ENCODE measurements around the gene AP4S1. TPM values are rescaled to one million over a fixed set of nuclear protein-coding genes. Genes with fewer than 3 reads are reported as not detected.
"Not testable (repeated sequence)": the region's sequence is repeated elsewhere in the genome, so short reads cannot be mapped to it uniquely, and the experiment has no call there.

AP4S1 gene
- total RNA-seq, 1 donor from 2014 or later: 9.2 TPM

DNA sequence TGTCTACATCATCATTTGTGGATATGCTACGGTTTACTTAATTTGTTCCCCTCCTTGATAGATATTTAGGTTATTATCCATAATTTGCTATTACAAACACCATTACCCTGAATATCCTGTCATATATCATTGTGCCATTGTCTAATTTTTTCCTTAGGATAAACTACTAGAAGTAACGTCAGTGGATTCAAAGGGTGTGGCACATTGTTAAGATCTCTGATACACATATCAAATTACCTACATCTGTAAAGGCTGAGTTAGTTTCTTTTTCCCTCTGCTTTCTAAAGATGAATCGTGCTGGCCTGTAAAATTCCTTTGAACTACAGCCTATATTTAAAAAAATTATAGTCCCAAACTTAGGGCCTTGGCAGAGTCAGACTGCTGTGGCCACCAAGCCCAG, 54.6 kb downstream of the AP4S1 start:
- Mint-ChIP-seq H3K36me3 (ENCODE audit: low read depth, unreplicated experiment) (peaks cover 9% of the 10 kb centered on the region), H3K27ac (ENCODE audit: unreplicated experiment) (no peak overlapping the region), H3K27me3 (ENCODE audit: unreplicated experiment) (peaks cover 4% of the 10 kb centered on the region), H3K4me3 (ENCODE audit: unreplicated experiment) (no peak overlapping the region), H3K4me1 (ENCODE audit: unreplicated experiment) (peaks cover 10% of the 10 kb centered on the region), H3K9me3 (ENCODE audit: unreplicated experiment) (no peaks in the 10 kb centered on the region)
- no peak for DNase-seq (ENCODE audit: low spot score)
- TF ChIP-seq CTCF (IDR thresholded peaks at IDR 0.05; ENCODE audit: unreplicated experiment): no peak

DNA sequence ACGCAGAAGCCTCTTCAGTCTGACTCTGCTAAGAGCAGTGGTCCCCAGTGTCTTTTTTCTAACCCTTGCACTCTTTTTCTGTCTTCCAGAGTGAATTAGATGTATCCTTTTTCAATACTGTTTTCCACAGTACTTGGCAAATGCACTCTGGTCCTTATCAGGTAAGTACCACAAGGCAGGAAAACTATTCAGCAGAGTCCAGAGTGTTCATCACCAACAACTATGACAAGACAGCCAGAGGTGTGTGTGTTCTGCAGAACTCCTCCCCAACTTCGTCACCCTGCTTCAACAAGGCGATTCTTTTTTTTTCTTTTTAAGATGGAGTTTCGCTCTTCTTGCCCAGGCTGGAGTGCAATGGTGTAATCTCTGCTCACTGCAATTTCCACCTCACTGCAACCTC, 55.0 kb downstream of the AP4S1 start:
- no peak for TF ChIP-seq CTCF (IDR thresholded peaks at IDR 0.05; ENCODE audit: unreplicated experiment)

DNA sequence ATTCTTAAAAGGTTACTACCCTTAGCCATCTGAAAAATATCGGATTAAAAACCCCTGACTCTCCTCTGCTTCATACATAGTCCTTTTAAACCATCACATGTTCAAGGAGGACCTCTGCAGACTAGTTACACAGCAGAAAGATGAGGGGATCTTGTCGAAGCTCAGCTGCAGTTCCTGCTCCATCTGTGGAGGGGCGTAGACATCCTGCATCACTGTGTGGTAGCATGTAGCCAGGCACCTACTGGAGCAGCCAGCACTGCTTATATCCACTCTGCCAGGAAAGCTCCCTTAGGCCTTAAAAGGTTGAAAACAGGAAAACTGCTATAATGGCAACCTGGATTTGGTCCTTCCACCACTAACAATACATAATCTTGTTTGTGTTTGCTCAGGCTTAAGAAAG, 58.3 kb downstream of the AP4S1 start:
- TF ChIP-seq CTCF (IDR thresholded peaks at IDR 0.05; ENCODE audit: unreplicated experiment): no peak
- DNase-seq (ENCODE audit: low spot score): no peak
- Mint-ChIP-seq H3K27me3 (ENCODE audit: unreplicated experiment) (peaks cover 4% of the 10 kb centered on the region), H3K4me3 (ENCODE audit: unreplicated experiment) (no peak overlapping the region), H3K36me3 (ENCODE audit: low read depth, unreplicated experiment) (peaks cover 6% of the 10 kb centered on the region), H3K4me1 (ENCODE audit: unreplicated experiment) (peaks cover 10% of the 10 kb centered on the region), H3K27ac (ENCODE audit: unreplicated experiment) (peak overlapping the region; percentile 58), H3K9me3 (ENCODE audit: unreplicated experiment) (no peaks in the 10 kb centered on the region)

More for the DNA sequence above, 55.0 kb downstream of the AP4S1 start:
- no peak for DNase-seq (ENCODE audit: low spot score)
- peaks cover 6% of the 10 kb centered on the region for H3K36me3 Mint-ChIP-seq (ENCODE audit: low read depth, unreplicated experiment)
- no peaks in the 10 kb centered on the region for H3K9me3 Mint-ChIP-seq (ENCODE audit: unreplicated experiment)
- no peak overlapping the region for H3K4me3 Mint-ChIP-seq (ENCODE audit: unreplicated experiment)
- peaks cover 10% of the 10 kb centered on the region for H3K4me1 Mint-ChIP-seq (ENCODE audit: unreplicated experiment)
- H3K27ac Mint-ChIP-seq (ENCODE audit: unreplicated experiment): no peak overlapping the region
- peaks cover 4% of the 10 kb centered on the region for H3K27me3 Mint-ChIP-seq (ENCODE audit: unreplicated experiment)

DNA sequence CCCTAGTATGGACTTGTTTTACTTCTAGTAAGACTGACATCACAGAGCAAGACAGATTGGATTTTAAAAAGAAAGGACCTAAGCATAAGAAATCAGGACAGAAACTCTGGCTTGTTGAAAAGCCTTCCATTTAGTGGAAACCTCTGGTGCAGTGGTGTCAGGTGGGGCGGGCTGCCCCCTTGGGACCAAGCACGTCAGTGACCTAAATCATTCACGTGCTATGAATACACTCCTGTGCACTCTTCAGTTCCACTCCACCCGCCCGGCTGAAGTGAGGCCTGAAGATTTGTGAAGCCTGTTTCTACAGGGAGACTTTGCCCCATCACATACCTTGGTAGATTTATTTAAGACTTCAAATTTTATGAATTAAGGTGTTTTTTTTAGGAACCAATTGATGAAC, 58.9 kb downstream of the AP4S1 start:
- Mint-ChIP-seq H3K36me3 (ENCODE audit: low read depth, unreplicated experiment) (peaks cover 6% of the 10 kb centered on the region), H3K27ac (ENCODE audit: unreplicated experiment) (peak overlapping the region; percentile 58), H3K4me3 (ENCODE audit: unreplicated experiment) (no peak overlapping the region), H3K4me1 (ENCODE audit: unreplicated experiment) (peaks cover 10% of the 10 kb centered on the region), H3K9me3 (ENCODE audit: unreplicated experiment) (no peaks in the 10 kb centered on the region), H3K27me3 (ENCODE audit: unreplicated experiment) (peaks cover 4% of the 10 kb centered on the region)
- TF ChIP-seq CTCF (IDR thresholded peaks at IDR 0.05; ENCODE audit: unreplicated experiment): no peak
- no peak for DNase-seq (ENCODE audit: low spot score)

DNA sequence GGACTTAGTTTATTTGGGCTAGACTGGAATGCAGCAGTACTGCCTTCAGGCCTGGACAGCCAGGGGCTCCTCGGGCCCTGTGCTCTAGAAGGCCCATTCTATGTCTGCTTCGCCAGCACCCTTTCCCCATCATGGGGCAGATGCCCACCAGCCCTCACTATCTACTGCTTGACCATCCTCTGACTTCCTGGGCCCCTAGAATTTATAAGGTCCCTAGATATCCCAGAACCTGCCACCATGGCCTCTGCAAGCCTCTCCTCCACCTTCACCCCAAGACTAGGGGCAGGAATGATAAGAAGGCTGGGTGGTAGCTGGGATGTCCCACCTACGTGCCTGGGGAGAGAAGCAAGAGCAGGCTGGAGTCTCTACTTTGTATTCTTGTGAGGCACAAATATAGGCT, 59.6 kb downstream of the AP4S1 start:
- no peak for TF ChIP-seq CTCF (IDR thresholded peaks at IDR 0.05; ENCODE audit: unreplicated experiment)
- H3K9me3 Mint-ChIP-seq (ENCODE audit: unreplicated experiment): no peaks in the 10 kb centered on the region
- H3K4me3 Mint-ChIP-seq (ENCODE audit: unreplicated experiment): no peak overlapping the region
- H3K36me3 Mint-ChIP-seq (ENCODE audit: low read depth, unreplicated experiment): peaks cover 6% of the 10 kb centered on the region
- no peak overlapping the region for H3K27ac Mint-ChIP-seq (ENCODE audit: unreplicated experiment)
- peaks cover 4% of the 10 kb centered on the region for H3K27me3 Mint-ChIP-seq (ENCODE audit: unreplicated experiment)
- peaks cover 10% of the 10 kb centered on the region for H3K4me1 Mint-ChIP-seq (ENCODE audit: unreplicated experiment)
- no peak for DNase-seq (ENCODE audit: low spot score)

GRCh38 chr14:31086466-31086865, 61.0 kb downstream of the AP4S1 start:
- not testable (repeated sequence) for H3K4me3 Mint-ChIP-seq (ENCODE audit: unreplicated experiment); H3K36me3 Mint-ChIP-seq (ENCODE audit: low read depth, unreplicated experiment); H3K27me3 Mint-ChIP-seq (ENCODE audit: unreplicated experiment); H3K4me1 Mint-ChIP-seq (ENCODE audit: unreplicated experiment); H3K9me3 Mint-ChIP-seq (ENCODE audit: unreplicated experiment); DNase-seq (ENCODE audit: low spot score); H3K27ac Mint-ChIP-seq (ENCODE audit: unreplicated experiment)

Data from endothelial cell (in vitro differentiated cells).